TTC549 (cell line): ENCODE data around the gene DSG3.

Experiments
- FAIRE-seq: peaks from 2 replicates; lab custom pipeline; 2012; peaks lifted over from hg19 to GRCh38; lab: Jason Lieb, UNC

The DSG3 gene

DNA sequence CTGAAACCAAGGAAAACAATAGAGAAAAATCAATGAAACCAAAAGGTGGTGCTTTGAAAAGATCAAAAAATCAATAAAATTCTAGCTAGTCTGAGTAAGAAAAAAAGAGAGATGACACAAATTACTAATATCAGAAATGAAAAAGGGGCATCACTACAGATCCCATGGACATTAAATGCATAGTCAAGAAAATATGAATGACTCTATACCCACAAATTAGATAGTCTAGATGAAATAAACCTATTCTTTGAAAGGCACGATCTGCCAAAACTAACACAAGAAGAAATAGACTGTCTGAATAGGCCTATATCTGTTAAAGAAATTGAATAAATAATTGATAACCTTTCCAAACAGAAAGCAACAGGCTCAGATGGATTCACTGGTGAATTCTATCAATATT is 15.2 kb upstream of the DSG3 start:
- FAIRE-seq = no peak

- no peak for FAIRE-seq
Measured at GRCh38 chr18:31436825-31437224, 10.7 kb upstream of the DSG3 start.

- no peak for FAIRE-seq
Measured at GRCh38 chr18:31438402-31438801, 9.1 kb upstream of the DSG3 start.

DNA sequence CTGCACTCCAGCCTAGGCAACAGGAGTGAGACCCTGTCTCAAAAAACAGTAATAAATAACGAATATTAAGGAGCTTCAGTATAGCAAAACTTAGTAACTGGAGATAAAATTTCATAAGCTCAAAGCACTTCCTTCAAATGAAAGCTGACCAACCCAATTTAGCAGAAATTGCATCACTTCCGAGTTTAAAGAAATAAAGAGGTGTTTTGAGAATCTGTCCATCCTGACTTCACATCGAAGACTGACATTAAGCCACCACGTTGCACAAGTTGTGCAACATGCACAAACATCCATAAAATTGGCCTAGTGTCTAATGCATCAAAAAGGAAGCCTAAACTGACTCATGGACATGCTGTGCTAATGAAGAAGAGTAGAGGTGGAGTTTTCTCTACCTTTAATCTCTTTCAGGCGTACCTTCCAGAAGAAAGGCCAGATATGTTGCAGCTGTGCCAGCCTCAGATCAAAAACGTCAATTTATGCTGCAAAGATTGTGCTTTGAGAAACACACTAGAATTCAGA is 7.7 kb upstream of the DSG3 start:
- FAIRE-seq = no peak

- FAIRE-seq = no peak
Measured at GRCh38 chr18:31440787-31441186, 6.8 kb upstream of the DSG3 start.

GRCh38 chr18:31441493-31441892 is 6.0 kb upstream of the DSG3 start:
- FAIRE-seq = no peak

DNA sequence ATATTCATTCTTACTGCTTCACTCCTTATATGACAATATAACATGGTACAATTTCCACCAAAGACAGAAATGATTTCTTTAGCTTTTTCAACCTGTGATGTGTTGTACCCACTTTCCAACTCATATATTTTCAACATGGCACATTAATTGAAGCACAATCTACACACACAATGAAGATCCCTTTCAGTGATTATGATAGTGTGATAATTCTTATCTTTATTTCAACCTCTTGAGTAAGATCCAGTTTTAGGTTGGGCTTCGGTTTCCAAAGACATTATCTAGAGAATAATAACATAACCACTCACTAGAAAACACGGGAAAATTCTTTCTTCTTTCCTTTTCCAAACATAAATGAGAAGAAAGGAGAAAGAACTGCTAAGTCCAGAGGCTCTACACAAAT is 3.4 kb upstream of the DSG3 start:
- no peak for FAIRE-seq

DNA sequence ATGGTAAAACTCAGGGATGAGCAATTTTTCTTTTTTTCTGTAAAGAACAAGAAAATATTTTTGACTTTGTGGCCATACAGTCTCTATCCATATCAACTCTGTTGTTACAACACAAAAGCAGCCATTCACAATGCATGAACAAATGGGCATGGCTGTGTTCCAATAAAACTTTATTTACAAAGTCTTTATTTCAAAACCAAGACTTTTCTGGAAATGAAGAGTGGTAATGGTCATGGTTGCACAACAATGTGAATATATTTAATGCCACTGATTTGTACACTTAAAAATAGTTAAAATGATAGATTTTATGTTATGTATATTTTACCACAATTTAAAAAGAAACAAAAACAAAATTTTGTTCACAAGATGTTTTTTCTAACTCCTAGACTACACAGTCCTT is 1.6 kb upstream of the DSG3 start:
- no peak for FAIRE-seq

GRCh38 chr18:31446854-31447253 is 687 bp upstream of the DSG3 start:
- FAIRE-seq = no peak

DNA sequence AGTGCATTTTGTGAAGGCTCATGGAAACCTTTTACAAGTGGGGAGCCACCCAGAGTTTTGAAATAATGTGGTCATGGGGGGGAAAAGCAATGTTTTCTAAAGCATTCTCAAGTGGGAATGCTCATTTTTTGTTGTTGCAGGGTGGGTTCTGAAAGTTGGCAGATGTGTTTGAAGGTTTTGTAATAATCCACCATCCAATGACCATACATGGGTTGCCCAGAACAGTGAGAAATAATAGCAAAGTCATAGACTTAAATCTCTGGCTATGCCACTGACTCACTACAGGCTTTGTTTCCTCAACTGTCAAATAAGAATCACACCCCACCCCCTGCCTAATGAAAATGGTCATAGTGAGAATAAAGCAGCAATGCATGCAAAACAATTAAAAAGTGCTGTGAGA is 2.9 kb downstream of the DSG3 start:
- no peak for FAIRE-seq

GRCh38 chr18:31451625-31452024 is 4.1 kb downstream of the DSG3 start:
- no peak for FAIRE-seq

DNA sequence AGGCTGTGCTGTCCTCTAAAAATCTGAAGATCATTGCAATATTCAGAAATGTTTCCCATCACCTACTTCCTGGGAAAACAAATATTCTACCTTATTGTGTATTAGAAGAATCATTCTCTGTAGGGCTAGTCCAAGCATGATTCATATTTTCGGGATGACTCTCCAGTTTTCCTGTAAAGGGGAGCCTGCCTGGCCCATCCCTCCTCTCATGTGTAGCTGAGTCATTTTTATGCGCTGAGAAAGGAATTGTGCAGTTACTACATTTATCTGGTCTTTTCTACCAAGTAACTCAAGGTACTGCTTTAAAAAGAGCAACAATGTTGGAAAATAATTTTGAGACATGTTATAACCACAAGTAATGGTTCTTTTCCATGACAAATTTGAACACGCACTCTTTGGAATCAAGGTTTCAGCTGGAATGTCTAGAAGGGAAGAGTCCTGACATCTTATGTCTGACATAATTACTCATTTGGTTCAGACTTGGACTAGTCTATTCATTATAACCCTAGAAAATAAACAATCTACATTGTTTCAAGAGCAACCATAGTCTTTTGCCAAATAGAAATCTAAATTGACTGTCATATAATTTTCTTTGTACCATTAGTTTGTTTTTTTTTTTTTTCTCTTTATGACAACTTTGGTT is 6.6 kb downstream of the DSG3 start:
- no peak for FAIRE-seq

DNA sequence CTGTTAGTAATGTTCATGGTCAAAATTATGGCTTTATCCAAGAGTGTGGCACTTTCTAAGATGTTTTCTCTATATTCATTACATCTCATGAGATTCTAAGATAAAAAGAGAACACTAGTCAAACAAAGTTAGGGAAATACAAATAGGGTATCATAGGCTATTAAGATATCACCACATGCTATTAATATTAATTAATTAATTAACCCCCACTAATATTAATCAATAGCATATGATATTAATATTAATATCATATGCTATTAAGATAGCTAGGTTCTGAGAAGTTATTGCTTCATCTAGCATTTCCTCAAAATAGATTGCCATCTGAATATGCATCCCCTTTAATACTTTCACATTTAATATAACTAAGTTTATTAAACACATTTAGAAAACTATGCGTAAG is 22.1 kb downstream of the DSG3 start:
- no peak for FAIRE-seq

DNA sequence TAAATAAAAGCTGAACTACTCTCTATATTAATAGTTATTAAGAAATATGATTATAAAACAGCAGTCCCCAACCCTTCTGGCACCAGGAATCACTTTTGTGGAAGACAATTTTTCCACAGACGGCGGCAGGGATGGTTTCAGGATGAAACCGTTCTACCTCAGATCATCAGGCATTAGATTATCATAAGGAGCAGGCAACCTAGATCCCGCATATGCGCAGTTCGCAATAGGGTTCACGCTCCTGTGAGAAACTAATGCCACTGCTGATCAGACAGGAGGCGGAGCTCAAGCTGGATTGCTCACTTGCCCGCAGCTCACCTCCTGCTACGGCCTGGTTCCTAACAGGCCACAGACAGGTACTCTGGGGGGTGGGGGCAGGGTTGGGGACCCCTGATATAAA is 31.1 kb downstream of the DSG3 start:
- no peak for FAIRE-seq

GRCh38 chr18:31482051-31482450 is 34.5 kb downstream of the DSG3 start:
- FAIRE-seq = no peak

GRCh38 chr18:31483396-31483795 is 35.9 kb downstream of the DSG3 start:
- FAIRE-seq = no peak

DNA sequence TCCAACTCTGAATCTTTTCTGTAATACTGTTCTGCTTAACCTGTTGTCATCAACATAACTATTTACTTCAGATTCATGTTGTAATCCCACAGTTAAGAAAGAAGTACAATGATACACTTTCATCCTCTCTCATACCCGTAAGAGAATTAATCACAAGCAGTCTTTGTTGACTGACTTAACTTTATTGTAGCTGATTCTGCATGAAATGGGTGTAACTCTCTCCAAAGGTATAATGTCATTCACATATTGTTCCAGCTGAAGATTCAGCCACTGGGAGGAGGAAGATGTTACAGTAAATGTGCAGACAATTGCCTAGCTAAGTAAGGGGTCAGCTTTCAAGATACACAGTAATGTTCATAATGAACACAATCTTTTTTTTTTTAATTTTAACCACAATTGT is 36.9 kb downstream of the DSG3 start:
- no peak for FAIRE-seq

DNA sequence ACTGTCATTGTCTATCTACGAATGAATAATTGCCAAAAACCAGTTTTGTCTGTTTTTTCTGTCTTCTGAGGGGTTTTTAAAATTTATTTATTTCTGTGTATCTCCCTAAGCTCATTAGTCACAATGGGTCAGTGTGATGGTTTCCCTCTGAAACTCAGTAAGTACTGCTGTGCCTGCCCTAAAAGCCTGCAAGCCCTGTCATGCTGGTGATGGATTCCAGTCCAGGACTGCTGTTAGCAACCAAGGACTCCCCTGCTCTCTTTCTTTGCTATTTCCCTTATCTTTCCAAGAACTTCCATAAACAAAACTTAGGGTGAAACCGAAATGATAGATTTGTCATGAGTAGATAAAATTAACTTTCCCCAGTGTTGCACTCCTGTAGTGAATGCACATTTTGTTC is 38.6 kb downstream of the DSG3 start:
- FAIRE-seq = no peak

- no peak for FAIRE-seq
Measured at GRCh38 chr18:31487246-31488015, 39.9 kb downstream of the DSG3 start.

DNA sequence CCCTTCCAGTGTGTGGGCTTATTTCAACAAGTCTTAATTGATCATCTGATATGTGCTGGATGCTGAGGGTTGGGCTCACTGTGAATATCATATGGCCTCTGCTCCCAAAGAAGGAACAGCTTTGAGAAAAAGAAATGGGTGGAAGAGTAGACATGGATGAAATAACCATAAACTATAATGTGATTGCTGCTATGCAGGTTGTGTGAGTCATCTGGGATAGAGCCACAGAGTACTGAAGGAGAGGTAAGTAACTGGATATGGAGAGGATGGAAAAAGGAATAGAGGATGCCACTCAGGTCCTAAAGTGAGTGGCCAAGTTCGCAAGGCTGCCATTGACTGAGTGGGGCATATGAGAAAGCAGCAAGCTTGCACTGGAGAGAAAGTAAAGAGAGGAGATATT is 41.8 kb downstream of the DSG3 start:
- no peak for FAIRE-seq

GRCh38 chr18:31490387-31490786 is 42.8 kb downstream of the DSG3 start:
- no peak for FAIRE-seq

GRCh38 chr18:31490833-31491232 is 43.3 kb downstream of the DSG3 start:
- no peak for FAIRE-seq

DNA sequence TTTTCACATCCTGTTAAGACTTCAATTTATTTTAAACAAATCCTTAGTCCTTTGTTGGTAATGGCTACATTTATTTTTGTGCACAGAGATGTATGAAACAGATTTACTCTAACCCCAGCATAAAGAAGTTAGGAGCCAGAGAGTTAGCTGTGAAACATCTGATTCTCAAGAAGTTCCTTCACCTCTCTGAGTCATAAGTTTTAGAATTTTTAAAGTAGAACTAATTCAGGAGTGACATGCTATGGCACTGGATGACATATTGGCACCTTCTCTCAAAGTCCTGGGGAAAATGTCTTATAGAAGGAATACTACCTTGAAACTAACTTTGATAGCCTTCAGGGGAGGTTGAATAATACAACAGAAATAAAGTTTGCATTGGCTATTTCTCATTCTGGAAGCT is 44.0 kb downstream of the DSG3 start:
- FAIRE-seq = no peak

DNA sequence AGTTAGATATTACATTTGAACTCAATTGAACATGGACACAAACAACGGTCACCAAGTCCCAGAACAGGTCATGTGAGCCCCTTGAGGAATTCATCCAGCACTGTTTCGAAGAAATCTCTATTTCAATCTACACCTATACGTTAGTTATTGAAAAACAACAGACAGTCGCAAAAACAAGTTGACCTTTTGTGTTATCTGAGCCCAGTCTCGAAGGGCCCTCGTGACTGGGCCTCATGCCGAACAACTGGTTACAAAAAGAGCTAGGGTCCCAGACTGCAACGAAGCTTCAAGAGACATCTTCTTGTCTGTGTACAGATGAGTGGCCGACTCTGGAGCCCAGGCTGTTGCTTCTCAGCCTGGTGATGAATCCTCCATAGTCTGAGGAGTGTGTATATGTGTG is 45.1 kb downstream of the DSG3 start:
- FAIRE-seq = no peak
